ENCODE measurements around the gene SLC47A1.

Gene SLC47A1

DNA sequence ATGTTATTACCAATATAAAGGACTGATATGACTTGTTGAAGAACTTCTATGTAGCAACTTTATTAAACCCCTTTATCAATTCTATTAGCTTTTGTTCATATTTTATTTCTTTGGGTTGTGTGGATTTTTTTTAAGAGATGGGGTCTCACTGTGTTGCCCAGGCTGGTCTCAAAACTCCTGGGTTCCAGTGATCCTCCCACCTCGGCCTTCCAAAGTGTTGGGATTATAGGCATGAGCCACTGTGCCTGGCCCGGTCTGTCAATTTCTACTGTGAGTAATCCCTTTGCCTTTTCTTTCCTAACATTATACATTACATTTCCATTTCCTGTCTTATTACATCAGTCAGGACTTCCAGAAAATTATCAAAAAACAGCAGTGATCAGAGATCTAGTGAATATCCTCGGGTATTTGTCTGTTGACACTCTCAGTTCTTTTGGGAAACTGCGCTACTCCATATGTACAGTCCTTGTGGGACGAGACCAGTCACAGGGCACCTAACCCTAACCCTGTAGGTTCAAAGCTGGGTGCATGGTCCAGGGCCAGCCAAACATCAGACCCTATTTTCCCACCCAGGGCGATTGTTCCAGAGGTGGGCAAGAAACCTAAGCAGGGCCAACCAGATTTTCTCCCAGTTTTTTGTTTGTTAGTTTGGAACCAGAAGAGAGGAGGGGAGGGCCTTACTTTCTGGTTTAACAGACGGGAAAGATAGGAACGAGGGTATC lies 1.7 kb upstream of the SLC47A1 start:
- no peaks in the 10 kb centered on the region for H3K36me3 ChIP-seq (ENCODE audit: control insufficient read depth, low read depth, low read length)
- no peak overlapping the region for H3K27ac ChIP-seq (ENCODE audit: low read length)
- no peak overlapping the region for H3K4me3 ChIP-seq (ENCODE audit: low read length)
- peaks cover 39% of the 10 kb centered on the region for H3K27me3 ChIP-seq (ENCODE audit: control insufficient read depth, insufficient read depth, low read length)
- H3K9ac ChIP-seq (ENCODE audit: low read length) = no peak overlapping the region
- H3K9me3 ChIP-seq (ENCODE audit: control insufficient read depth, low read depth, low read length) = no peaks in the 10 kb centered on the region
- H3K4me1 ChIP-seq (ENCODE audit: control insufficient read depth, low read depth, low read length) = peaks cover 4% of the 10 kb centered on the region

DNA sequence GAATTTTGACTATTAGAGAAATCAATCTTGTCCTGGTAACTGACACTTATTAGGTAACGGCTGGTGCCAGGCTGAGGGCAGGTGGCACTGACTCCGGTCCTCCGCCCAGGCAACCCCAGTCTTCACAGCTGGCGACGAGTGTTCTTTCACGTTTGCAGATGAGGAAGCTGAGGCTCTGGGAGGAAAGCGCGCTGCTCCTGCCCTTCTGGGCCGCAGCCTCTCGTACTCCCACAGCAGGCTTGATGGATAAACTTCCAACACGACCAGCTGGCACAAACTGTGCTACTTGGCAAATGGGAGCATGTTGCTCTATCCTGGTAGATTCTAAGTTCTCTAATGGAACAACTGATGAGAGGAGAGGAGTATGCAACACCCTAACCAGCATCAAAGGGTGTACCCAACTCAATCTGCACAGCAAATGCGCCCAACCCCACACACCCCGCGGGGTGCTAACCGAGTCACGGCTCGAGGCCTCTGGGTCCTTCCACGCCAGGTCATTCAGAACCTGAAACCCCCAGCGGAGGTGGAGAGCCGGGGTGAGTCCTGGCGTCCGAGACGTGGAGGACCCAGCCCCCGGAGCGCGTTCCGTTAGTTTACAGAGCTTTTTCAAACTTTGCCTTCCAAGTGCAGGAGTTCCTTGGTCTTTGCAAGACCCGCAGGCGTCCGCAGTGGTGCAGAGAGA lies 477 bp upstream of the SLC47A1 start:
- Histone ChIP-seq H3K27me3 (ENCODE audit: control insufficient read depth, insufficient read depth, low read length) (peaks cover 39% of the 10 kb centered on the region), H3K36me3 (ENCODE audit: control insufficient read depth, low read depth, low read length) (no peaks in the 10 kb centered on the region), H3K4me3 (ENCODE audit: low read length) (peak overlapping the region; percentile 56), H3K9me3 (ENCODE audit: control insufficient read depth, low read depth, low read length) (no peaks in the 10 kb centered on the region), H3K27ac (ENCODE audit: low read length) (no peak overlapping the region), H3K9ac (ENCODE audit: low read length) (no peak overlapping the region), H3K4me1 (ENCODE audit: control insufficient read depth, low read depth, low read length) (peaks cover 4% of the 10 kb centered on the region)

DNA sequence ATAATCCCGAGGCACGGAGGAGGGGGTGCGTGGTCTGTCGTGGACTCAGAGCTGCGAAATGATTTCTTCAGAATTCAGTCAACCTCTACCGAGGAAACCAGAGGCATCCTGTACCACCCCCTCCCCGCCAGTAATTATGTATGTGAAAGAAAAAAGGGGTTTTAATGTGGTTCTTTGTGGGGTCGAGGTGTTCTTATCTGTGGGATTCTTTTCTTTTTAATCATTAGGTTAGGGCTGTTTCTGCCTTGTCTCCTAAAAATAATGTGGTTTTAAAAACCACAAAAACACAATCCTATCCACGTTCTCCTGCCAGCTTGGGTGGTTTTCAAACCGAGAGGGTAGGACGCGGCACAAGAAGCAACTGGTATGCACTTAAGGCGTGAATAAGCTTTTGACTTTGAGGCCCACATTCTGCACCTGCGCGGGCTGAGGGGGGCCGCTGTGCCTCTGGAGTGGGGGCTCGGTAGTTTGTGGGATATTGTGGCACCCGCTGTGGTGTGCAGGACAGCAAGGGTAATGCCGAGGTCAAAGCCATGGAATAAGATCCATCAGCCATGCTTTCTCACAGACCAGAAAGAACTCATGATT lies 1.0 kb downstream of the SLC47A1 start:
- H3K4me3 ChIP-seq (ENCODE audit: low read length) = peak overlapping the region; percentile 56

DNA sequence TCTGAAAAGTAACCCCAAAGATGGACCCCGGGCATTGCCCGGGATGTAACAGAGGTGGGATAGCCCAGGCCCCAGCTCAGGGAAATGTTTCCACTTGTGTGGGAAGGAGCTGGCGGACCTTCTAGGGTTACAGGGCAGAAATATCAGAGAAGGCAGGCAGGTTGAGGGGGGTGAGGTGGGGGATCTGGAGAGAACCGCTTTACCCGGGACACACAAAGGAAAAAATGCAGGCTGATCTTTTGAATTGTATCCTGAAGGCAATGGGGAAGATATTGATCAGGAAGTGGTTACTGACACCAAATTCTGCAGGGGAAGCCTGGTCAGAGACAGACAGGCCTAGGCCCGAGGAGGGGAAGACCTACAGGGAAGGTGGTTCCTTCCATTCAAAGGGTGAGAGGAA lies 3.5 kb downstream of the SLC47A1 start:
- Histone ChIP-seq H3K9ac (ENCODE audit: low read length) (no peak overlapping the region), H3K27me3 (ENCODE audit: control insufficient read depth, insufficient read depth, low read length) (peaks cover 32% of the 10 kb centered on the region), H3K4me1 (ENCODE audit: control insufficient read depth, low read depth, low read length) (peaks cover 4% of the 10 kb centered on the region), H3K27ac (ENCODE audit: low read length) (no peak overlapping the region), H3K9me3 (ENCODE audit: control insufficient read depth, low read depth, low read length) (no peaks in the 10 kb centered on the region), H3K4me3 (ENCODE audit: low read length) (no peak overlapping the region), H3K36me3 (ENCODE audit: control insufficient read depth, low read depth, low read length) (no peaks in the 10 kb centered on the region)

More for the DNA sequence above, 1.0 kb downstream of the SLC47A1 start:
- H3K4me1 ChIP-seq (ENCODE audit: control insufficient read depth, low read depth, low read length) = peaks cover 4% of the 10 kb centered on the region
- H3K27ac ChIP-seq (ENCODE audit: low read length) = no peak overlapping the region
- no peak overlapping the region for H3K9ac ChIP-seq (ENCODE audit: low read length)
- H3K36me3 ChIP-seq (ENCODE audit: control insufficient read depth, low read depth, low read length) = no peaks in the 10 kb centered on the region
- peaks cover 39% of the 10 kb centered on the region for H3K27me3 ChIP-seq (ENCODE audit: control insufficient read depth, insufficient read depth, low read length)
- no peaks in the 10 kb centered on the region for H3K9me3 ChIP-seq (ENCODE audit: control insufficient read depth, low read depth, low read length)

DNA sequence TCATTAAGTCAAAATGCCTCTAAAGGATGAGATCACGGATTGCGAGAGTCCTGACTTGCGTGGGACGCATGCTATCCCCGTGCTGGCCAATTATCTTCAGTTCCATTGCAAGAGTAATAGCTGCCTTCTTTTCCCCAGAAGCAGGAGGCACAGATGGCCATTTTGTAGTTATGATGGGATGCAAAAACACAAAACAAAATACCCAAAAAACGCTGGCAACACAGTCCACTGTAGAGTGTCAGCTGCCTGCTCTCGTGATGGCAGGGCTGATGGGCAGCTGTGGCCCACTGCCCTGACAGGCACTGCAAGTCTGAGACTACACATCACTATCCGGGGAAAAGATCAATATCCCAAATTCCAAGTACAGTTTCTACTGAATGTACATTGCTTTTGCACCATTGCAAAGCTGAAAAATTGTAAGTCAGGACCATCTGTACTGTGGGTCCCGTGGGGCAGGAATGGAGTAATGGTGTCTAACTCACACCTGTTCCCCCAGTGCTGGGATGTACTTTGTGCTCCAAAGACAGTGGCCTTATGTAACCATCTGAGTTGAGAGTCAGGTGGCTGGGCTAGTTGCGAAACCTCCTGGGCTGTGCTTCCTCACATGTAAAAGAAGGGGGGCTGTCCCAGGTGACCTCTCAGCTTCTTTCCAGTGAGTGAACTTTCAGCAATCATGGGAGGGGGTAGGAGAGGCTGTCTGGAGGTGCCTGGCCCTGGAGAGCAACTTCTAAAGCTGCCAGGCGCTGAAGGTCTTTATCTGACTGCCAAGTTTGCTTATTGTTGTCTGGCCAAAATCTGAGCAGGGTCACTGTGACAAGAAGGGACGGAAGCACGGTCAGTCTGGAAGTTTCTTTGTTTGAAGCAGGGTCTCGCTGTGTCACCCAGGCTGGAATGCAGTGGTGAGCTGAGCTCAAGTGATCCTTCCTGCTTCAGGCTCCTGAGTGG lies 4.7 kb downstream of the SLC47A1 start:
- Histone ChIP-seq H3K9me3 (ENCODE audit: control insufficient read depth, low read depth, low read length) (no peaks in the 10 kb centered on the region), H3K27ac (ENCODE audit: low read length) (no peak overlapping the region), H3K36me3 (ENCODE audit: control insufficient read depth, low read depth, low read length) (no peaks in the 10 kb centered on the region), H3K9ac (ENCODE audit: low read length) (no peak overlapping the region), H3K4me3 (ENCODE audit: low read length) (no peak overlapping the region), H3K27me3 (ENCODE audit: control insufficient read depth, insufficient read depth, low read length) (peaks cover 19% of the 10 kb centered on the region), H3K4me1 (ENCODE audit: control insufficient read depth, low read depth, low read length) (peaks cover under 1% of the 10 kb centered on the region)

DNA sequence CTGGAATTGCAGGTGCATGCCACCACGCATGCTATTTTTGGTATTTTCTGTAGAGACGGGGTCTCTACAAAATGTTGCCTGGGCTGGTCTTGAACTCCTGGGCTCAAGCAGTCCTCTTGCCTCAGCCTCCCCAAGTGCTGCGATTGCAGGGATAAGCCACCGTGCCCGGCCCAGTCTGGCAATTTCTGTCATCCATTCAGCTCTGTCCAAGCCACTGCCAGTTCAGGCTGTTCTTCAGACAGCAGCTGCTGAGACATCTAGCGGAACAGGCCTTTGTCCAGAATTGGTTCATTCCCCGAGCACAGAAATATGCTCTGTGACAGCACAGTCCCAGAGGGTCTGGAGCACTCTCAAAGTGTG lies 5.4 kb downstream of the SLC47A1 start:
- H3K4me3 ChIP-seq (ENCODE audit: low read length) = no peak overlapping the region
- no peaks in the 10 kb centered on the region for H3K9me3 ChIP-seq (ENCODE audit: control insufficient read depth, low read depth, low read length)
- no peaks in the 10 kb centered on the region for H3K36me3 ChIP-seq (ENCODE audit: control insufficient read depth, low read depth, low read length)
- no peak overlapping the region for H3K9ac ChIP-seq (ENCODE audit: low read length)
- H3K27ac ChIP-seq (ENCODE audit: low read length) = no peak overlapping the region
- peaks cover 13% of the 10 kb centered on the region for H3K27me3 ChIP-seq (ENCODE audit: control insufficient read depth, insufficient read depth, low read length)
- H3K4me1 ChIP-seq (ENCODE audit: control insufficient read depth, low read depth, low read length) = no peaks in the 10 kb centered on the region

DNA sequence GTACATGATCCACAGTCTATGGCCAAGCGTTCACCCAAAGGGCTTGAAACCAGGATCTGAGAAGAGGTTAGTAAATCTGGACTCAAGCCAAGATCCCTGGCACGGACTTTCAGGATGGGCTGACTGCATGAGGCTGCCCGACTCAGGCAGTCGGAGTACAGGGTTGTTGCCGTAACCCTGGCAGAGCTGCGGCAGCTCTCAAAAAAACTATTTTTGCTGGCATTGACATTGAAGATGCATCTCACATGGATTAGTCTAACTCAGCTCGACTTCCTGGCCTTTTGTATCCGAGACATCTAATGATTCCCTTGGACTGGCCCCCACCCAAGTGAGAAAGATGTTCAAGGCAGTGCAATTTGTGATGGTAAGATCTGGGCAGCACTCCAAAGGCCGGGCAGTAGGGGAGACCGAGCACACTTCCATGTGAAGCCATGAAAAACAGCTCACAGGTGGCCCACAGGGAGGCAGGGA lies 6.2 kb downstream of the SLC47A1 start:
- Histone ChIP-seq H3K4me3 (ENCODE audit: low read length) (no peak overlapping the region), H3K36me3 (ENCODE audit: control insufficient read depth, low read depth, low read length) (no peaks in the 10 kb centered on the region), H3K27me3 (ENCODE audit: control insufficient read depth, insufficient read depth, low read length) (peaks cover 4% of the 10 kb centered on the region), H3K9ac (ENCODE audit: low read length) (no peak overlapping the region), H3K4me1 (ENCODE audit: control insufficient read depth, low read depth, low read length) (no peaks in the 10 kb centered on the region), H3K27ac (ENCODE audit: low read length) (no peak overlapping the region), H3K9me3 (ENCODE audit: control insufficient read depth, low read depth, low read length) (no peaks in the 10 kb centered on the region)

DNA sequence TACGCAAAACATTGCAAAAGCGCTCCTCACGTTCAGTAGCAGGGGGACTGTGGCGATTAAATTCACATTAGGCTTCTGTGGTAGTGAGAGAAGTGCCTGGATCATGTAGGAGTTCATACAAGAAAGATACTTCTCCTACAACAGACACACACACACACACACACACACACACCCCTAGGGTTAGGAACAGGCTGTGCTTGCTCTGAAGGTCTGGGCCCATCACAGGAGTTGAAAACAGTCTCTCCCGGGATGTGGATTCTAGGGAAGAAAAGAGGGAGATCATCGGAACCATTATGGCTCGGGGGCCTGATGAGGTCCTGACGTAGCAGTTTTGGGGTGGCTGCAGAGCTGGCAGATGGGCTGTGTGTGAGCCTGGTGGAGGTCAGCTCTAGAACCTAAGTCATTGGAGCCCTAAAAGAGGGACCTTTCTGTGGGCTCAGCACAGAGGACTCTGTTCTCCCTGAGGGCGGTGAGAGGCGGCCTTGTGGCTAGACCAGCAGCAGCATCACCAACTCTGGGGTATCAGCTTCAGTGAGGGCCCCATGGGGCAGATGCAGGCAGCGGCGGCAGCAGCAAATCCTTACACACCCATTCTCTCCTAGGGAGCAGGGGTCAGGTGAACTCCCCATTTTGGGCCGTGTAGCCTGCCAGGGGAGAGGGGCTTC lies 7.2 kb downstream of the SLC47A1 start:
- no peaks in the 10 kb centered on the region for H3K36me3 ChIP-seq (ENCODE audit: control insufficient read depth, low read depth, low read length)
- H3K4me1 ChIP-seq (ENCODE audit: control insufficient read depth, low read depth, low read length) = no peaks in the 10 kb centered on the region
- no peak overlapping the region for H3K9ac ChIP-seq (ENCODE audit: low read length)
- H3K27me3 ChIP-seq (ENCODE audit: control insufficient read depth, insufficient read depth, low read length) = no peaks in the 10 kb centered on the region
- H3K4me3 ChIP-seq (ENCODE audit: low read length) = no peak overlapping the region
- H3K27ac ChIP-seq (ENCODE audit: low read length) = no peak overlapping the region
- H3K9me3 ChIP-seq (ENCODE audit: control insufficient read depth, low read depth, low read length) = no peaks in the 10 kb centered on the region

DNA sequence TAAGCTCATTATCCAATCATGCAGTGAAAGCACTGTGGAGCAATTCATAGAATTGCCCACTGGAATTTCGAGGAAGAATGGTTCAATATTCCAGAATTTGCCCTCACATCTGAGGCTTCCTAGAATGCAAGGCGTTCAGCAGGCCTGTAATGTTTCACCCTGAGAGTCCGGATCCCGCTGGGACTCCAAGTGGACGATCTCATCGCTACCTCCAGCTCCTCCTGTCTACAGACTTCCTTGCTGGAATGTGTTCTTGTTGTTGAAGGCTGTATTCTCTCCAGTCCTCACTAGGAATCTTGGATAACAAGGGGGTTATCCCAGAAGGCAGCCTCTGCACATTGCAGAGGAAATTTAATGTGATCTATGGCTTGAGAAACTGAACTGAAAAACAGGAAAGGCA lies 7.8 kb downstream of the SLC47A1 start:
- Histone ChIP-seq H3K9ac (ENCODE audit: low read length) (no peak overlapping the region), H3K27ac (ENCODE audit: low read length) (no peak overlapping the region), H3K4me1 (ENCODE audit: control insufficient read depth, low read depth, low read length) (no peaks in the 10 kb centered on the region), H3K36me3 (ENCODE audit: control insufficient read depth, low read depth, low read length) (no peaks in the 10 kb centered on the region), H3K27me3 (ENCODE audit: control insufficient read depth, insufficient read depth, low read length) (no peaks in the 10 kb centered on the region), H3K4me3 (ENCODE audit: low read length) (no peak overlapping the region), H3K9me3 (ENCODE audit: control insufficient read depth, low read depth, low read length) (no peaks in the 10 kb centered on the region)

DNA sequence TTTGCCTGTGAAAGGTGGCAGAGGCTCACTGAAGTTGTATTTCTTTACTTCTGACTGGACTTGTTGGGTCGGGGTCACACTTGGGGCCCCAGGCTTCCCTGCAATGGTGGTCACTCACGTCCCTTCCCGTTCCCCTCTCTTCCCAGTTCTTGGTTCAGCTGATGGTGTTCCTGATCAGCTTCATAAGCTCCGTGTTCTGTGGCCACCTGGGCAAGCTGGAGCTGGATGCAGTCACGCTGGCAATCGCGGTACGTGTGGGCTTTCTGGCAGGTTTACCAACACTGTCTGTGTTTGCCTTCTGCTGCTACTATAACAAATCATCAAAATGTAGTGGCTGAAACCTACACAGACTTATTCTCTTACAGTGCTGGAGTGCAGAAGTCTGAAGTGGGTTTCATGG lies 8.6 kb downstream of the SLC47A1 start:
- H3K9ac ChIP-seq (ENCODE audit: low read length) = no peak overlapping the region
- no peaks in the 10 kb centered on the region for H3K9me3 ChIP-seq (ENCODE audit: control insufficient read depth, low read depth, low read length)
- H3K4me3 ChIP-seq (ENCODE audit: low read length) = no peak overlapping the region
- no peaks in the 10 kb centered on the region for H3K36me3 ChIP-seq (ENCODE audit: control insufficient read depth, low read depth, low read length)
- H3K27me3 ChIP-seq (ENCODE audit: control insufficient read depth, insufficient read depth, low read length) = no peaks in the 10 kb centered on the region
- H3K4me1 ChIP-seq (ENCODE audit: control insufficient read depth, low read depth, low read length) = no peaks in the 10 kb centered on the region
- H3K27ac ChIP-seq (ENCODE audit: low read length) = no peak overlapping the region

DNA sequence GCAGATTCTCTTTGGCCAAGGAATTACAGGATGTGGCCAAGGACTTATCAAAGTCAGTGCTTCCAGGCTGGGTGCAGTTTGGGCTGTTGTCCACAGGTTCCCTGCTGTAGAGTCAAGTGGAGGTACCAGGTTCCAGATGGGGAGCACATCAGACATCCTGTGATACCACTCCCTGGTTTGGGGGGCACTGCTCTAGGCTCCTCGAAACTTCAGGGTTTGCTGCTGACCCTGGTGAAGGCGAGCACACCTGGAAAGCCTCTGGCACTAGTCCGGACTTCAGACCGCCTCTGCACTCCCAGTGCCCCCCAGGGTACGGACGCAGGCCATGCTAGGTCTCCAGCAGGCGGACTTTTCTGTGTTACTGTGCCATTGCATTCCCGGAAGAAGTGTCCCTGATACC lies 10.7 kb downstream of the SLC47A1 start:
- Histone ChIP-seq H3K9ac (ENCODE audit: low read length) (no peak overlapping the region), H3K27me3 (ENCODE audit: control insufficient read depth, insufficient read depth, low read length) (no peaks in the 10 kb centered on the region), H3K9me3 (ENCODE audit: control insufficient read depth, low read depth, low read length) (no peaks in the 10 kb centered on the region), H3K27ac (ENCODE audit: low read length) (no peak overlapping the region), H3K4me1 (ENCODE audit: control insufficient read depth, low read depth, low read length) (peaks cover 4% of the 10 kb centered on the region), H3K36me3 (ENCODE audit: control insufficient read depth, low read depth, low read length) (no peaks in the 10 kb centered on the region), H3K4me3 (ENCODE audit: low read length) (no peak overlapping the region)
